ENCODE measurements around the gene APOH. TPM values are rescaled to one million over a fixed set of nuclear protein-coding genes. Genes with fewer than 3 reads are reported as not detected.

APOH gene
- total RNA-seq, 2 experiments from 2014 or later = not detected

DNA sequence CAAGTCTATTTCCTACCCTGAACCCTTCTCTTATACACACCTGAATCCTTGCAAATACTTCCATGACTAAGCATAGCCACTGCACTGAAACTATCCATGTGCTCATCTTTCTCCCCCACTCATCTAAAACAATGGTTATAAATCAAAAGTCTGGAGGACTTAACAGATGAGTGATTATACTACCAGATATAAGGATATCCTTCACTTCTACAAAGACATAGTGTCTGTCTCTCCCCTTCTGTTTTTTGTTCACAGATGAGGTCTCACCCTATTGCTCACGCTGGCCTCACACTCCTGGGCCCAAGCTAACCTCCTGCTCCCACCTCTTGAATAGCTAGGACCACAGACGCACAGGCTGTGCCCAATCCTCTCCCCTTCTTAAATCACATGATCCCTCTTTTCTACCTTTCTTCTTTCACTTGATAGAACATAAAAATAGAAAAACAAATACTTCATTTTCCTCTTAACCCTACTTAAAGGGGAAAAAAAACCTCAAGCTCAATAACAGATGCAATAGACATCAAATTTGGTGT lies 56.5 kb downstream of the APOH start:
- Mint-ChIP-seq H3K27ac (no peak overlapping the region), H3K9me3 (no peaks in the 10 kb centered on the region), H3K36me3 (ENCODE audit: low read depth) (no peaks in the 10 kb centered on the region), H3K27me3 (no peaks in the 10 kb centered on the region), H3K4me3 (no peak overlapping the region), H3K4me1 (no peaks in the 10 kb centered on the region)
- no peak for DNase-seq
- ChIA-PET CTCF (no interaction called here), POLR2A (no interaction called here)

DNA sequence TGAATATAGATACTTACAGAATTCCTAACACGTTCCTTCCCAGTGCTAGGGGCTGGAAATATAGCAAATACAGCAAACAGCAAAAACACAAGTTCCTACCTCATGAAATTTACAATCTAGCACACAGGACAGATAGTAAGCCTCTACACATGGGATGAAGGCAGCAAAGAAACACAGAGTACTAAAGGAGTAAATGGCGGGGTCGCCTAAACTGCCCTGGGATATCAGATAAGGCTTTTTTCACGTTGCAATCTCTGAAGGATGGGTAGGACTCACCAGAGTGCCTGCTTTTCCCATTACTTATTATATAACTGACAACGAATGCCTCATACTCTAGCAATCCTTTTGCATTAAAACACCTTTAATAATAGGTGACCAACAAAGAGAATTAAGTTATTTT lies 57.1 kb downstream of the APOH start:
- DNase-seq = no peak
- Mint-ChIP-seq H3K36me3 (ENCODE audit: low read depth) (no peaks in the 10 kb centered on the region), H3K27ac (no peak overlapping the region), H3K27me3 (no peaks in the 10 kb centered on the region), H3K4me1 (no peaks in the 10 kb centered on the region), H3K9me3 (no peaks in the 10 kb centered on the region), H3K4me3 (no peak overlapping the region)
- ChIA-PET CTCF (no interaction called here), POLR2A (no interaction called here)

DNA sequence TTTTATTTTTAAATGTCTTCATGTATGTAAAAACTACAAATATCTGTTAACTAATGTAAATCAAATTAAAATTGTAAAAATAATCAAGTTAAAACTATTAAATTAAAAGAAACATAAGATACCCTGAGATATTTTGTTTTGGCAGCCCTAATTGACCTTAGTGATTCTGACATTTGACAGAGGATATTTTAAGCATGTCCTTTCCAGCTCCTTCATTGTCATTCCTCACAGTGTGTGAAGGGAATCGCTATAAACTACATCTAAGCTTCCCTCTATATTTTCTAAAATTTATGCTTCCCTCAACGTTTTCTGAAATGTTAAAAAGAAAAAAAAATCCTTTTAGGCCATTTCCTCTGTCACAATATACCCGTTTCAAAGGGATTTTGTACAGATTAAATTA lies 57.5 kb downstream of the APOH start:
- Mint-ChIP-seq H3K27ac (no peak overlapping the region), H3K9me3 (no peaks in the 10 kb centered on the region), H3K4me3 (no peak overlapping the region), H3K27me3 (no peaks in the 10 kb centered on the region), H3K4me1 (no peaks in the 10 kb centered on the region), H3K36me3 (ENCODE audit: low read depth) (no peaks in the 10 kb centered on the region)
- ChIA-PET POLR2A (no interaction called here), CTCF (no interaction called here)
- DNase-seq = no peak

DNA sequence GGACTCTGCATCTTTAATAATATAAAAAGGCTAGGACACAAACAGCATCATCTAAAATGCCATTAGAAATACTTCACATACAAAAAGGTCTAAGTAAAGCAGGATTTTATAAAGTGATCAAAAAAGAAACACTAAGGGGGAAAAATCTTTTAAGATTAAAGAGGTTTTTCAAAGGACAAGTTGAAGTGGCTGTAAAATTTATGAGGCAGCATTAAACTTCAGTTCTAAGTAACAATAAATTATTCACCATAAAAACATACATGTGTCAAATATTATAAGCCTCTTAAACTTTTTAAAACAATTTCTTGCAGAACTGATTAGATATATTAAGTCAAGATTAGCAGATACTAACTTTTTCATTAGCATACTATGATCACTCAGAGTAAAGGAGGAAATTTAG lies 58.0 kb downstream of the APOH start:
- H3K4me3 Mint-ChIP-seq = no peak overlapping the region
- no peak for DNase-seq
- ChIA-PET POLR2A (no interaction called here), CTCF (no interaction called here)
- H3K4me1 Mint-ChIP-seq = no peaks in the 10 kb centered on the region
- no peaks in the 10 kb centered on the region for H3K9me3 Mint-ChIP-seq
- H3K27ac Mint-ChIP-seq = no peak overlapping the region
- H3K27me3 Mint-ChIP-seq = no peaks in the 10 kb centered on the region
- H3K36me3 Mint-ChIP-seq (ENCODE audit: low read depth) = no peaks in the 10 kb centered on the region

DNA sequence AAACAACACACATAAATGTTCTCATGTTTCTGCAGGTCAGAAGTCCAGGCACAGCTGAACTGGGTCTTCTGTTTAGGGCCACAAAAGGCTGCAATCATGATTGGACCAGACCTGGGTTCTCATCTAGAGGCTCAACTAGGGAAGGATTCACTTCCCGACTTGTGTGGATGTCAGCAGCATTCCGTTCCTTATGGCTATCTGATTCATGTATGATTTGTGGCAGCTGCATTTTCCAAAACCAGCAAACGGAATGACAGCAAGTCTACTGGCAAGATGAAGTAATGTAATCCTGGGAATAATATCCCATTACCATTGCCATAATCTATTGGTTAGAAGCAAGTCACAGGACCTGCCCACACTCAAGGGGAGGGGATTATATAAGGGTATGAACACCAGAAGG lies 59.4 kb downstream of the APOH start:
- no peak for DNase-seq
- H3K4me1 Mint-ChIP-seq = no peaks in the 10 kb centered on the region
- ChIA-PET POLR2A (no interaction called here), CTCF (no interaction called here)
- no peaks in the 10 kb centered on the region for H3K27me3 Mint-ChIP-seq
- H3K36me3 Mint-ChIP-seq (ENCODE audit: low read depth) = no peaks in the 10 kb centered on the region
- no peak overlapping the region for H3K4me3 Mint-ChIP-seq
- no peaks in the 10 kb centered on the region for H3K9me3 Mint-ChIP-seq
- no peak overlapping the region for H3K27ac Mint-ChIP-seq

DNA sequence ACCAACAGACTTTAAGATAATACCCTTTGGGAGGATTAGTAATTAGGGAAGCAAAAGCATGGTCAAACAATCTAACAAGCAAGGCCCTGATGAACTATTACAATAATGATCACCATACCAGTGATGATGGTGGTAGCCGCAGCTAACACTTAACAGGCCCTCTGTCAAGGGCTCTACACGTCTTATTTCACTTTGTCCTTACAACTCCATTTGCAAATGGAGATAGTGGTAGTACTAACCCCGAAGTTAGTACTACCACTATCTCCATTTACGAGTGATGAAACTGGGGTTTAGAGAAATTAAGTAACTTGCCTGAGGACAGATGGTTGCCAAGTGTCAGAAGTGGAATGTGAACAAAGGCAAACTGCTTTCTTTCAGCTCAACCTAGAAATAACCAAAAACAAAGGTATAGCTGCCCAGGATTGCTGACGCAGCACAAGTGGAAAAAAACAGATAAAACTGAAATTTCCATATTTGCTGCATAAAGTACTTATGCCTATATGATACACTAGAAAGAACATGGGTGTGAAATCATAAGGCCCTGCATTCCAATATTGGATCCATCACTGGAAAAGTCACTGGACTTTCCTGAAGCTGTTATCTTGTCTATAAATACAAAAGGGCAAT lies 61.9 kb downstream of the APOH start:
- Mint-ChIP-seq H3K27me3 (no peaks in the 10 kb centered on the region), H3K27ac (no peak overlapping the region), H3K4me3 (no peak overlapping the region), H3K36me3 (ENCODE audit: low read depth) (no peaks in the 10 kb centered on the region), H3K9me3 (no peaks in the 10 kb centered on the region), H3K4me1 (no peaks in the 10 kb centered on the region)
- CTCF ChIA-PET = interaction anchor here (1.7 kb wide), 1 partner anchor 400 kb away, joined by 3 read pairs; no protein-coding TSS in a partner anchor
- no peak for DNase-seq
- POLR2A ChIA-PET = no interaction called here

DNA sequence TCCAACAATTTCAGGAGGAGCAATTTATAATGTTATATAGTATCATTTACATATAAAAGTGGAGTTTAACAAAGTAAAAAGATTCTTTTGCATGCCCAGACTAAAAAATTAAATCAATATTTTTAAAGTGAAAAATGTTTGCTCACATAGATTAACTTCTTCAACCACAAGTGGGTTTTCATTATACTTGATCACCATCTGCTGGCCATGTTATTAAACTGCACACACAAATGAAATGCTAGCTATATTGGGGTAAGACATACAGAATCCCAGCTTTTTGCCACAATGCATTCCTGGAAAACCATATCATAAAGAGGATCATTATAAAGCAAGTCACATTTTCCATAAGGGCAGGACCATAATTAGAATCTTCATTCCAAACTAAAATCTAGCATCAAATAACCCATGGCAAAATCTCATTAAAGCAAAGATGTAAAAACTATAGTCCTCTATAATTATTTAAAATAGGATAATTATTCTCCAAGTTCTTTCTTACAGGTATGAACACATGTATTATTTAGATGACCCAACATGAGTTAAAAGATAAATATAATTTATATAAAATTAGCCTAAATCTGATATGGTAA lies 63.6 kb downstream of the APOH start:
- Mint-ChIP-seq H3K9me3 (peaks cover 2% of the 10 kb centered on the region), H3K4me3 (no peak overlapping the region), H3K27me3 (no peaks in the 10 kb centered on the region), H3K4me1 (peaks cover 9% of the 10 kb centered on the region), H3K36me3 (ENCODE audit: low read depth) (peaks cover 4% of the 10 kb centered on the region), H3K27ac (no peak overlapping the region)
- ChIA-PET CTCF (interaction anchor here (0.6 to 3.0 kb wide), 9 partner anchors 10 to 946 kb away, joined by 3 to 24 read pairs (median 5); no protein-coding TSS in a partner anchor), POLR2A (interaction anchor here (2.6 kb wide), 1 partner anchor 934 kb away, joined by 9 read pairs; no protein-coding TSS in a partner anchor)
- no peak for DNase-seq

Other genes starting within 250 kb of the APOH start
- 1 to 10 TPM; 4.5 to 4.6 TPM for gene CEP112, start 37.3 kb downstream of the APOH start, total RNA-seq
- 10 to 100 TPM; 57.6 to 61.3 TPM for gene PRKCA, start 73.2 kb upstream of the APOH start, total RNA-seq